Mesendoderm (in vitro differentiated cells): ENCODE results near the gene FSD2.

Source experiments
- DNase-seq: peaks from one replicate; pipeline ENCODE4 v3.0.0; 2013
- H2AK5ac ChIP-seq: 2 replicates; pipeline ENCODE4 v1.6.1; 2013; ENCODE audit warnings: low read length, inconsistent platforms
- H2BK120ac ChIP-seq: 2 replicates; pipeline ENCODE4 v1.6.1; 2013; ENCODE audit warnings: low read depth, mild to moderate bottlenecking, low read length, moderate library complexity, mixed read lengths
- H2BK15ac ChIP-seq: replicated peaks from 2 replicates; pipeline ENCODE4 v1.6.1; 2013; ENCODE audit warnings: low read depth, mild to moderate bottlenecking, moderate library complexity
- H2BK5ac ChIP-seq: 2 replicates; pipeline ENCODE4 v1.6.1; 2013; ENCODE audit warnings: low read length, inconsistent platforms
- H3K18ac ChIP-seq: 2 replicates; pipeline ENCODE4 v1.6.1; 2013; ENCODE audit warnings: mild to moderate bottlenecking, low read length, mixed read lengths
- H3K23ac ChIP-seq: one replicate; pipeline ENCODE4 v1.6.1; 2013; ENCODE audit warnings: low read length
- H3K27ac ChIP-seq: 2 replicates; pipeline ENCODE4 v1.5.1; 2013; ENCODE audit warnings: low read depth, mild to moderate bottlenecking, inconsistent platforms, low read length, moderate library complexity
- H3K27me3 ChIP-seq: 2 replicates; pipeline ENCODE4 v1.6.1; 2013; ENCODE audit warnings: low read length, control low read depth, mild to moderate bottlenecking, inconsistent platforms; ENCODE audit not compliant: insufficient read depth, poor library complexity
- H3K36me3 ChIP-seq: 2 replicates; pipeline ENCODE4 v1.6.1; 2013; ENCODE audit warnings: low read length, inconsistent platforms; ENCODE audit not compliant: control insufficient read depth, insufficient read depth
- H3K4ac ChIP-seq: one replicate; pipeline ENCODE4 v1.6.1; 2013; ENCODE audit warnings: low read depth, mild to moderate bottlenecking, low read length, moderate library complexity
- H3K4me1 ChIP-seq: 2 replicates; pipeline ENCODE4 v1.6.1; 2013; ENCODE audit warnings: low read depth, low read length, inconsistent platforms; ENCODE audit not compliant: control insufficient read depth
- H3K4me2 ChIP-seq: 2 replicates; pipeline ENCODE4 v1.6.1; 2013; ENCODE audit warnings: low read length
- H3K4me3 ChIP-seq: 2 replicates; pipeline ENCODE4 v1.5.1; 2013; ENCODE audit warnings: mild to moderate bottlenecking, low read length
- H3K56ac ChIP-seq: one replicate; pipeline ENCODE4 v1.6.1; 2013; ENCODE audit warnings: low read length
- H3K79me1 ChIP-seq: 2 replicates; pipeline ENCODE4 v1.6.1; 2013; ENCODE audit warnings: low read length, inconsistent platforms
- H3K79me2 ChIP-seq: 2 replicates; pipeline ENCODE4 v1.6.1; 2013; ENCODE audit warnings: mild to moderate bottlenecking, low read length; ENCODE audit not compliant: control insufficient read depth, insufficient read depth
- H3K9ac ChIP-seq: 2 replicates; pipeline ENCODE4 v1.6.1; 2013; ENCODE audit warnings: low read length, inconsistent platforms
- H4K5ac ChIP-seq: one replicate; pipeline ENCODE4 v1.6.1; 2013; ENCODE audit warnings: low read length
- H4K8ac ChIP-seq: one replicate; pipeline ENCODE4 v1.6.1; 2013; ENCODE audit warnings: low read depth, mild to moderate bottlenecking, control low read depth, low read length, moderate library complexity
- WGBS: extraction: QIAGEN DNeasy Blood & Tissue Kit; methylation state at CpG from one replicate; pipeline ENCODE4 v1.1.7; 2013; ENCODE audit warnings: low lambda C conversion rate, missing lambda C conversion rate; ENCODE audit not compliant: insufficient coverage; ENCODE audit errors: extremely low coverage; 5-methylcytosine and 5-hydroxymethylcytosine counted together

Gene FSD2

DNA sequence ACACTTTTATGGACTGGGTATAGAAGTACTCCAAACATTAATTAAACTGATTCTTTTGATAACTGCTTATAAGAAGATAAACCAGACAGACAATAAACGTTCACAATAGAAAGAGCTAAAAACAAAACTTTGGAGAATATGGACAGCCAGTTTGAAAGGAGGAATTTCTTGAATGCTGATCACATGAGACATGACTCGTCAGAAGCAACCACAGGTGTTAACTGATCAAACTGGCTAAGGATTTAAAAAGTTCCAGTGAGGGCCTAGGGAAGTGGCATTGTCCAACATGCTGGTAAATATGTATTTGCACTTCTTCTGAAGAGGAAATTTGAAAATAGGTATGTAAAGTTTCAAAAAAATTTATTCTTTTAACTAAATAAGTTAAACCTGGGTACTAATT, 66.8 kb downstream of the FSD2 start:
- Histone ChIP-seq H3K36me3 (no peaks in the 10 kb centered on the region), H2BK5ac (no peak overlapping the region), H3K56ac (no peak overlapping the region), H3K27me3 (no peaks in the 10 kb centered on the region), H3K79me1 (no peaks in the 10 kb centered on the region), H4K8ac (no peak overlapping the region), H3K4me2 (no peak overlapping the region), H2AK5ac (no peak overlapping the region), H3K4me3 (no peak overlapping the region), H3K9ac (no peak overlapping the region), H3K18ac (no peak overlapping the region), H3K79me2 (no peaks in the 10 kb centered on the region), H2BK15ac (no peak overlapping the region), H3K4ac (no peak overlapping the region), H4K5ac (no peak overlapping the region), H3K4me1 (no peaks in the 10 kb centered on the region), H3K27ac (no peak overlapping the region), H3K23ac (no peak overlapping the region), H2BK120ac (no peak overlapping the region)
- no CpG with 5 or more reads among the region's 2 CpGs for WGBS
- DNase-seq: peak; percentile 58

DNA sequence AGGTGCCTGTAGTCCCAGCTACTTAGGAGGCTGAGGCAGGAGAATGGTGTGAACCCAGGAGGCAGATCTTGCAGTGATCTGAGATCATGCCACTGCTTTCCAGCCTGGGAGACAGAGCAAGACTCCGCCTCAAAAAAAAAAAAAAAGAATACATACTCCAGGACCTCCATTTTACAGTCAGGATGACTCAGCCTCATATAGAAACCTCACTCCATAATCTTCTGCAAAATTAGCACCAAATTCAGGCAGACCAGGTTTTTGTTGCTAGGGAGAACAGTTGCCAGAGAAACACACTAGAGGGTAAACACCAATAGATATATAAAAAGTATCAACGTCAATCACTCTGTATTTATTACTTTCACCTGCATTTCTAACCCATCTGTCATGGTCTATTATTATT, 67.9 kb downstream of the FSD2 start:
- no peak overlapping the region for H4K5ac ChIP-seq
- no peak overlapping the region for H2AK5ac ChIP-seq
- H3K79me2 ChIP-seq: no peaks in the 10 kb centered on the region
- H3K4me1 ChIP-seq: no peaks in the 10 kb centered on the region
- H3K27me3 ChIP-seq: no peaks in the 10 kb centered on the region
- no peak overlapping the region for H3K27ac ChIP-seq
- no peak overlapping the region for H3K23ac ChIP-seq
- no CpG with 5 or more reads among the region's 2 CpGs for WGBS
- no peak overlapping the region for H3K56ac ChIP-seq
- H3K9ac ChIP-seq: no peak overlapping the region
- H3K4me3 ChIP-seq: no peak overlapping the region
- no peak overlapping the region for H3K4me2 ChIP-seq
- H2BK15ac ChIP-seq: no peak overlapping the region
- DNase-seq: no peak
- H3K18ac ChIP-seq: no peak overlapping the region
- no peak overlapping the region for H3K4ac ChIP-seq
- H4K8ac ChIP-seq: no peak overlapping the region
- no peaks in the 10 kb centered on the region for H3K36me3 ChIP-seq
- no peak overlapping the region for H2BK5ac ChIP-seq
- H2BK120ac ChIP-seq: no peak overlapping the region
- H3K79me1 ChIP-seq: no peaks in the 10 kb centered on the region

DNA sequence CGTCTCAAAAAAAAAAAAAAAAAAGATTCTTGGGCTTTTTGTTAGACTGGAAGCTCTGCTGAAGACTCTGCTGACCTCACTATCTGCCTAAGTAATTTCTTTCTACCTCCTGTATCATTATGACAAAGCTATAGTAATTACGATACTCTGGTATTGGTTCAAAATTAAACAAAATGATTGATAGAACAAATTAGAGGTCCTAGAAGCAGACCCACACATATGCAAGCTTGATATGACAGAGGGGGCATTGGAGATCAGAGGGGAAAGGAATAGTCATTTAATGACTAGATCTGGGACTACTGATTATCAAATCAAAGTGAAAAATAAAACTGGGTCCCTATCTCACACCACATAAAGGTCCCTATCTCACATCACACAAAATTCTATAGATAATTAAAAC, 74.3 kb downstream of the FSD2 start:
- Histone ChIP-seq H2BK120ac (no peak overlapping the region), H3K4me3 (no peak overlapping the region), H3K27ac (no peak overlapping the region), H3K79me2 (no peaks in the 10 kb centered on the region), H3K27me3 (no peaks in the 10 kb centered on the region), H2BK5ac (no peak overlapping the region), H2AK5ac (no peak overlapping the region), H4K8ac (no peak overlapping the region), H3K4me2 (no peak overlapping the region), H3K23ac (no peak overlapping the region), H4K5ac (no peak overlapping the region), H2BK15ac (no peak overlapping the region), H3K4me1 (no peaks in the 10 kb centered on the region), H3K56ac (no peak overlapping the region), H3K9ac (no peak overlapping the region), H3K4ac (no peak overlapping the region), H3K18ac (no peak overlapping the region), H3K79me1 (no peaks in the 10 kb centered on the region), H3K36me3 (no peaks in the 10 kb centered on the region)
- no peak for DNase-seq
- no CpG with 5 or more reads among the region's 2 CpGs for WGBS

DNA sequence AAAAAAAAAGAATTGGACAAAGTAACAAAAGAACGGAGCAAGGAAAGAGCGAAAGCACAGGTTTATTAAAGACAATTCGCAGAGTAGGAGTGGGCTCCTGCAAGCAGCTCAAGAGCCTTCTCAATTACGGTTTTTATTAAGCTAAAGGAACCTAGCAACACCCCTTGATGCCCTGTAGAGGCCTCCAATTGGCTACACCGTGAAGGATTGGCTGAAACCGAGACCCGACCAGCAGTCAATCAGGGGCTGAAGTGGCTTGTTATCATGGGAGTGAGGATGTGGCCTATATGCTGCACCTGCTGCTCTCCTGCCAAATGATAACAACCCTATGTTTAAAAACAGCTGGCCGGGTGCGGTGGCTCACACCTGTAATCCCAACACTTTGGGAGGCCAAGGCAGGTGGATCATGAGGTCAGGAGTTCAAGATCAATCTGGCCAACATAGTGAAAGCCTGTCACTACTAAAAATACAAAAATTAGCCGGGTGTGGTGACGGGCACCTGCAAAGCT, 75.8 kb downstream of the FSD2 start:
- Histone ChIP-seq H2BK5ac (no peak overlapping the region), H3K56ac (no peak overlapping the region), H3K36me3 (no peaks in the 10 kb centered on the region), H3K18ac (no peak overlapping the region), H3K79me1 (no peaks in the 10 kb centered on the region), H4K5ac (no peak overlapping the region), H3K4me2 (no peak overlapping the region), H3K4me1 (no peaks in the 10 kb centered on the region), H2BK120ac (no peak overlapping the region), H2AK5ac (no peak overlapping the region), H3K27ac (no peak overlapping the region), H3K27me3 (no peaks in the 10 kb centered on the region), H2BK15ac (no peak overlapping the region), H3K4me3 (no peak overlapping the region), H4K8ac (no peak overlapping the region), H3K4ac (no peak overlapping the region), H3K9ac (no peak overlapping the region), H3K79me2 (no peaks in the 10 kb centered on the region), H3K23ac (no peak overlapping the region)
- DNase-seq: no peak
- WGBS: no CpG with 5 or more reads among the region's 11 CpGs

DNA sequence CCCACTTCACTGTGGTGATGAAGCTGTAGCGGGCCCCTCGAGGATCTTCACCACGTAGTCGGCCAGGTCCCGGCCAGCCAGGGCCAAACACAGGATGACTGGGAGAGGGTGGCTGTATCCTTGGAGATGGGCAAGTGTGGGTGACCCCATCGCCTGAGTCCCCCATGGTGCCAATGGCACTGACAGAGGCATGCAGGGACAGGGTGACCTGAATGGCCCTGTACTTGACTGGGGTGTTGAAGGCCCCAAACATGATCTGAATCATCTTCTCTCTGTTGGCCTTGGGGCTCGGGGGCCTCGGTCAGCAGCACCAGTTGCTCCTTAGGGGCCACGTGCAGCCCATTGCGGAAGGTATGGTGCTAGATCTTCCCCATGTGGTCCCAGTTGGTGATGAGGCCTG, 79.1 kb downstream of the FSD2 start:
- Histone ChIP-seq H2AK5ac (no peak overlapping the region), H2BK5ac (no peak overlapping the region), H3K4me1 (no peaks in the 10 kb centered on the region), H3K36me3 (no peaks in the 10 kb centered on the region), H3K4me2 (no peak overlapping the region), H2BK120ac (no peak overlapping the region), H2BK15ac (no peak overlapping the region), H3K27ac (no peak overlapping the region), H3K4me3 (no peak overlapping the region), H3K9ac (no peak overlapping the region), H3K56ac (no peak overlapping the region), H4K5ac (no peak overlapping the region), H3K18ac (no peak overlapping the region), H4K8ac (no peak overlapping the region), H3K23ac (no peak overlapping the region), H3K79me2 (no peaks in the 10 kb centered on the region), H3K27me3 (no peaks in the 10 kb centered on the region), H3K79me1 (no peaks in the 10 kb centered on the region), H3K4ac (no peak overlapping the region)
- WGBS: no CpG with 5 or more reads among the region's 10 CpGs
- DNase-seq: no peak

DNA sequence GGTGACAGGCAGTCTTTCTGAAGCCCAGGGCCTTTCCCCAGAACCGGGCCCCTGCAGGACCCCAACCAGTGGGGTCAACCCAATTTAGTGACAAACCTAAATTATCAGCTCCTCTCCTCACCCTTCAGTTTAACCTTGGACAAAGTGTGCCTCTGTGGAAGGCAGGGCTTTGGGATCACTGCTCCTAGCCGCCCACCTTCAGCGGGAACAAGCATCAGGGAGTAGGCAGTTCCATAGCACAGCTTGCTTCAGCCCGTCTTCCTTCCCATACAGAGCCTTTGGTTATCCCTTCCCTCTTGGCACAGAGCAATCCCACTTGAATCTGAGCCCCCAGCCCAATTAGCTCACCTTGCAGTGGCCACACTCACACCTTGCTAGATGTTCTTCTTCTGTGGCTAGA, 90.9 kb downstream of the FSD2 start:
- Histone ChIP-seq H3K4me1 (peaks cover 4% of the 10 kb centered on the region), H4K8ac (no peak overlapping the region), H3K79me2 (no peaks in the 10 kb centered on the region), H3K79me1 (no peaks in the 10 kb centered on the region), H3K9ac (no peak overlapping the region), H4K5ac (no peak overlapping the region), H2BK120ac (no peak overlapping the region), H3K18ac (no peak overlapping the region), H3K36me3 (no peaks in the 10 kb centered on the region), H2AK5ac (no peak overlapping the region), H3K27ac (no peak overlapping the region), H3K56ac (no peak overlapping the region), H3K4ac (no peak overlapping the region), H2BK15ac (no peak overlapping the region), H3K4me3 (no peak overlapping the region), H3K23ac (no peak overlapping the region), H2BK5ac (no peak overlapping the region), H3K4me2 (no peak overlapping the region), H3K27me3 (no peaks in the 10 kb centered on the region)
- DNase-seq: no peak
- no CpG with 5 or more reads among the region's 4 CpGs for WGBS
